Measurements from ENCODE around the gene TPRG1L. TPM values are rescaled to one million over a fixed set of nuclear protein-coding genes. Genes with fewer than 3 reads are reported as not detected.

TPRG1L gene
- total RNA-seq, 3 donors from 2014 or later (not counting 1 experiment from before 2014, with no cell fraction given), result 36.2 to 46.7 (median 37.9) TPM

GRCh38 chr1:3674100-3675094 lies 49.6 kb downstream of the TPRG1L start:
- Histone ChIP-seq H3K4me1 (ENCODE audit: control insufficient read depth, insufficient read depth, low read length) (peaks cover 36% of the 10 kb centered on the region), H3K27me3 (ENCODE audit: control insufficient read depth, insufficient read depth, low read length) (no peaks in the 10 kb centered on the region), H3K4me3 (ENCODE audit: low read length) (no peak overlapping the region), H3K36me3 (ENCODE audit: control insufficient read depth, insufficient read depth, low read length) (no peaks in the 10 kb centered on the region), H3K9me3 (ENCODE audit: control insufficient read depth, insufficient read depth, low read length) (no peaks in the 10 kb centered on the region), H3K27ac (ENCODE audit: low read length) (no peak overlapping the region)
- Mint-ChIP-seq H3K9me3 (no peaks in the 10 kb centered on the region), H3K27ac (no peak overlapping the region), H3K4me3 (no peak overlapping the region), H3K36me3 (no peaks in the 10 kb centered on the region), H3K4me1 (peaks cover 0 to 14% of the 10 kb centered on the region in 2 donors), H3K27me3 (ENCODE audit: low read depth in 2 of 2) (peaks cover 0 to 2% of the 10 kb centered on the region in 2 donors)
- DNase-seq, result no peak
- ATAC-seq, result no peak
- intact Hi-C loops (cut with micrococcal nuclease), result no loop called here
- TF ChIP-seq CTCF (IDR thresholded peaks at IDR 0.05), result no peak
- WGBS (ENCODE audit: insufficient coverage), result 82% methylated on average over 30 of the region's 30 CpGs

GRCh38 chr1:3675436-3675835 lies 50.6 kb downstream of the TPRG1L start:
- ATAC-seq, result no peak
- no peaks in the 10 kb centered on the region for H3K9me3 ChIP-seq (ENCODE audit: control insufficient read depth, insufficient read depth, low read length)
- intact Hi-C loops (cut with micrococcal nuclease), result no loop called here
- H3K4me3 Mint-ChIP-seq, result no peak overlapping the region
- H3K27ac ChIP-seq (ENCODE audit: low read length), result no peak overlapping the region
- no peaks in the 10 kb centered on the region for H3K27me3 ChIP-seq (ENCODE audit: control insufficient read depth, insufficient read depth, low read length)
- WGBS (ENCODE audit: insufficient coverage), result 87% methylated on average over 11 of the region's 11 CpGs
- H3K4me3 ChIP-seq (ENCODE audit: low read length), result no peak overlapping the region
- H3K36me3 Mint-ChIP-seq, result no peaks in the 10 kb centered on the region
- no peak overlapping the region for H3K27ac Mint-ChIP-seq
- no peaks in the 10 kb centered on the region for H3K36me3 ChIP-seq (ENCODE audit: control insufficient read depth, insufficient read depth, low read length)
- H3K27me3 Mint-ChIP-seq (ENCODE audit: low read depth in 2 of 2), result peaks cover 0 to 8% of the 10 kb centered on the region in 2 donors
- no peaks in the 10 kb centered on the region for H3K9me3 Mint-ChIP-seq
- TF ChIP-seq CTCF (IDR thresholded peaks at IDR 0.05), result no peak
- H3K4me1 ChIP-seq (ENCODE audit: control insufficient read depth, insufficient read depth, low read length), result peaks cover 36% of the 10 kb centered on the region
- DNase-seq, result no peak
- peaks cover 0 to 14% of the 10 kb centered on the region in 2 donors for H3K4me1 Mint-ChIP-seq

- H3K9me3 ChIP-seq (ENCODE audit: control insufficient read depth, insufficient read depth, low read length), result no peaks in the 10 kb centered on the region
- peaks cover 36% of the 10 kb centered on the region for H3K4me1 ChIP-seq (ENCODE audit: control insufficient read depth, insufficient read depth, low read length)
- H3K4me3 ChIP-seq (ENCODE audit: low read length), result no peak overlapping the region
- H3K4me3 Mint-ChIP-seq, result no peak overlapping the region
- no peaks in the 10 kb centered on the region for H3K36me3 ChIP-seq (ENCODE audit: control insufficient read depth, insufficient read depth, low read length)
- H3K27ac ChIP-seq (ENCODE audit: low read length), result peak overlapping the region; percentile 17
- peaks cover 0 to 8% of the 10 kb centered on the region in 2 donors for H3K27me3 Mint-ChIP-seq (ENCODE audit: low read depth in 2 of 2)
- no peak for ATAC-seq
- no peaks in the 10 kb centered on the region for H3K27me3 ChIP-seq (ENCODE audit: control insufficient read depth, insufficient read depth, low read length)
- H3K27ac Mint-ChIP-seq, result no peak overlapping the region
- intact Hi-C loops (cut with micrococcal nuclease), result no loop called here
- peak in 1 of 2 donors; percentile 14 for DNase-seq
- H3K4me1 Mint-ChIP-seq, result peaks cover 0 to 14% of the 10 kb centered on the region in 2 donors
- H3K36me3 Mint-ChIP-seq, result no peaks in the 10 kb centered on the region
- WGBS (ENCODE audit: insufficient coverage), result 49% methylated on average over 22 of the region's 22 CpGs
- TF ChIP-seq CTCF (IDR thresholded peaks at IDR 0.05), result no peak
- no peaks in the 10 kb centered on the region for H3K9me3 Mint-ChIP-seq
These were observed 52.0 kb downstream of the TPRG1L start for GRCh38 chr1:3676581-3677470.

Measured in natural killer cell (primary cell).